Spleen (tissue), 11 donors: ENCODE results near the gene SRCIN1. TPM values are rescaled to one million over a fixed set of nuclear protein-coding genes. Genes with fewer than 3 reads are reported as not detected.

Source experiments
- DNase-seq: peaks from one replicate; pipeline ENCODE4 v3.0.0-alpha.2; 2020
- H3K27ac ChIP-seq, 8 donors: fragments of 200-600 bp; sonication (generic) in 7 of 8; 1 replicate in 4 of 8; 2 replicates in 4 of 8; pipeline versions ENCODE4 v1.5.0 to v1.8.0; 2016 to 2021; ENCODE audit warnings: inconsistent platforms in 4 of 8, mild to moderate bottlenecking in 4 of 8, moderate library complexity in 1 of 8
- H3K27me3 ChIP-seq, 7 donors: fragments of 200-600 bp; sonication (generic) in 6 of 7; replicated peaks in 1 of 7; 1 replicate in 4 of 7; 2 replicates in 3 of 7; pipeline versions ENCODE4 v1.5.0 to v1.8.0; 2016 to 2021; ENCODE audit warnings: inconsistent platforms in 3 of 7, mild to moderate bottlenecking in 1 of 7
- H3K36me3 ChIP-seq, 6 donors: fragments of 200-600 bp; sonication (generic) in 5 of 6; 1 replicate in 4 of 6; 2 replicates in 2 of 6; pipeline versions ENCODE4 v1.5.0 to v1.8.0; 2016 to 2021; ENCODE audit warnings: inconsistent platforms in 2 of 6
- H3K4me1 ChIP-seq, 6 donors: fragments of 200-600 bp; sonication (generic) in 5 of 6; 1 replicate in 3 of 6; 2 replicates in 3 of 6; pipeline versions ENCODE4 v1.5.0 to v1.8.0; 2016 to 2021; ENCODE audit warnings: inconsistent platforms in 3 of 6
- H3K4me3 ChIP-seq, 8 donors: fragments of 200-600 bp; sonication (generic) in 7 of 8; 1 replicate in 4 of 8; 2 replicates in 4 of 8; pipeline versions ENCODE4 v1.5.0 to v1.8.0; 2016 to 2021; ENCODE audit warnings: inconsistent platforms in 4 of 8, mild to moderate bottlenecking in 4 of 8, moderate library complexity in 2 of 8
- H3K9me3 ChIP-seq, 8 donors: fragments of 200-600 bp; sonication (generic) in 7 of 8; 1 replicate in 4 of 8; 2 replicates in 4 of 8; pipeline versions ENCODE4 v1.5.0 to v1.8.0; 2016 to 2021; ENCODE audit warnings: inconsistent platforms in 4 of 8
- POLR2A ChIP-seq, 3 donors: fragments of 450-650 bp; IDR thresholded peaks; one replicate each; pipeline ENCODE4 v1.5.1; 2017; ENCODE audit warnings: antibody characterized with exemption in 3 of 3, mild to moderate bottlenecking in 1 of 3
- POLR2AphosphoS5 ChIP-seq, 3 donors: sonication (generic); formaldehyde crosslinking; IDR thresholded peaks; one replicate each; pipeline ENCODE4 v1.5.1; 2017; ENCODE audit warnings: antibody characterized with exemption in 3 of 3
- WGBS, 5 donors: extraction: QIAGEN DNeasy Blood & Tissue Kit in 3 of 5; methylation state at CpG; one replicate each; pipeline versions ENCODE4 v1.1.5 to v1.1.7; 2013 to 2018; 5-methylcytosine and 5-hydroxymethylcytosine counted together
- intact Hi-C: fragments of 100-400 bp; cut with DNase I; formaldehyde crosslinking; loops from one replicate; pipeline ENCODE4 v1.15.0; 2023; ENCODE audit warnings: low total_unique reads
- polyA plus RNA-seq, 3 donors: library from polyadenylated mRNA; stranded (reverse); fragments of 200-250 nt; gene quantifications; one replicate each; pipeline ENCODE4 v1.2.1, GENCODE V29; 2013
- total RNA-seq, 7 donors: library from RNA; depleted of rRNA in 3 of 7; stranded (reverse); fragments of >200 nt in 3 of 7; fragmentation: NEBNext Ultra II Directional in 4 of 7; extraction: Animal tissue kit (Norgen Biotek cat#: 25700) in 4 of 7; gene quantifications; one replicate each; pipeline versions ENCODE4 v1.1.0 to v1.2.1, GENCODE V29; 2016 to 2021
- TF ChIP-seq, protein P1 (sequence below), 11 experiments: fragments of 200-600 bp in 7 of 11; fragments of 450-650 bp in 4 of 11; sonication (generic) in 4 of 11; IDR thresholded peaks in 8 of 11; conservative IDR thresholded peaks in 3 of 11; 1 replicate in 7 of 11; 2 replicates in 4 of 11; pipeline versions ENCODE4 v1.4.0 to v1.8.0; 2016 to 2021; ENCODE audit warnings: antibody characterized with exemption in 11 of 11, inconsistent platforms in 4 of 11, mild to moderate bottlenecking in 1 of 11
- donor health status: healthy with polysubstance abuse.
- donor health status: DM: no; HTN: no; CAD: no; lungs with moderate emphysema.
- donor health status: DM: no; HTN: no; CAD: no.
- donor health status: Bipolar disorder and iron deficiency.
- donor health status: healthy.
- donor health status: DM: no; HTN: no; CAD: no.
- donor health status: DM: yes; HTN: yes; CAD: no.

The SRCIN1 gene
- total and polyA plus RNA-seq, 10 donors, result 0.32 to 3.5 (median 1.5) TPM

- 68 to 87% (median 79%) methylated on average over 5 to 9 of the region's 9 CpGs for WGBS, 5 donors
- H3K4me1 ChIP-seq, result peaks cover 3 to 29% (median 16%) of the 10 kb centered on the region in 6 donors
- H3K36me3 ChIP-seq, result no peaks in the 10 kb centered on the region
- no peak for DNase-seq
- H3K27me3 ChIP-seq, result peaks cover 3 to 100% (median 76%) of the 10 kb centered on the region in 7 donors
- no peak for TF ChIP-seq POLR2AphosphoS5 (IDR thresholded peaks at IDR 0.05)
- TF ChIP-seq, protein P1, sequence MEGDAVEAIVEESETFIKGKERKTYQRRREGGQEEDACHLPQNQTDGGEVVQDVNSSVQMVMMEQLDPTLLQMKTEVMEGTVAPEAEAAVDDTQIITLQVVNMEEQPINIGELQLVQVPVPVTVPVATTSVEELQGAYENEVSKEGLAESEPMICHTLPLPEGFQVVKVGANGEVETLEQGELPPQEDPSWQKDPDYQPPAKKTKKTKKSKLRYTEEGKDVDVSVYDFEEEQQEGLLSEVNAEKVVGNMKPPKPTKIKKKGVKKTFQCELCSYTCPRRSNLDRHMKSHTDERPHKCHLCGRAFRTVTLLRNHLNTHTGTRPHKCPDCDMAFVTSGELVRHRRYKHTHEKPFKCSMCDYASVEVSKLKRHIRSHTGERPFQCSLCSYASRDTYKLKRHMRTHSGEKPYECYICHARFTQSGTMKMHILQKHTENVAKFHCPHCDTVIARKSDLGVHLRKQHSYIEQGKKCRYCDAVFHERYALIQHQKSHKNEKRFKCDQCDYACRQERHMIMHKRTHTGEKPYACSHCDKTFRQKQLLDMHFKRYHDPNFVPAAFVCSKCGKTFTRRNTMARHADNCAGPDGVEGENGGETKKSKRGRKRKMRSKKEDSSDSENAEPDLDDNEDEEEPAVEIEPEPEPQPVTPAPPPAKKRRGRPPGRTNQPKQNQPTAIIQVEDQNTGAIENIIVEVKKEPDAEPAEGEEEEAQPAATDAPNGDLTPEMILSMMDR (IDR thresholded peaks at IDR 0.05 in 8 of 11, conservative IDR thresholded peaks at IDR 0.05 in 3 of 11), result no peak
- TF ChIP-seq POLR2A (IDR thresholded peaks at IDR 0.05), result no peak
- no peaks in the 10 kb centered on the region for H3K9me3 ChIP-seq
- no peak overlapping the region for H3K27ac ChIP-seq
- H3K4me3 ChIP-seq, result no peak overlapping the region
- intact Hi-C loops, result loop anchor here (10.0 kb wide), 1 partner anchor 96 kb away; no protein-coding TSS in a partner anchor
Measured at GRCh38 chr17:38568845-38569510, 36.8 kb downstream of the SRCIN1 start.

- 75 to 80% (median 80%) methylated on average over 6 of the region's 6 CpGs for WGBS, 5 donors
- intact Hi-C loops, result loop anchor here (10.0 kb wide), 1 partner anchor 97 kb away; no protein-coding TSS in a partner anchor
- H3K27me3 ChIP-seq, result peaks cover 3 to 100% (median 76%) of the 10 kb centered on the region in 7 donors
Measured at GRCh38 chr17:38568274-38568673, 37.5 kb downstream of the SRCIN1 start.

GRCh38 chr17:38567350-38567749, 38.4 kb downstream of the SRCIN1 start:
- Histone ChIP-seq H3K4me3 (no peak overlapping the region), H3K9me3 (no peaks in the 10 kb centered on the region), H3K36me3 (no peaks in the 10 kb centered on the region), H3K4me1 (peaks cover 2 to 33% (median 18%) of the 10 kb centered on the region in 6 donors), H3K27me3 (peaks cover 3 to 100% (median 76%) of the 10 kb centered on the region in 7 donors), H3K27ac (no peak overlapping the region)
- intact Hi-C loops, result loop anchor here (10.0 kb wide), 1 partner anchor 97 kb away; no protein-coding TSS in a partner anchor
- no peak for DNase-seq
- TF ChIP-seq POLR2AphosphoS5 (IDR thresholded peaks at IDR 0.05) (no peak), POLR2A (IDR thresholded peaks at IDR 0.05) (no peak)
- TF ChIP-seq, protein P1 (IDR thresholded peaks at IDR 0.05 in 8 of 11, conservative IDR thresholded peaks at IDR 0.05 in 3 of 11), result no peak
- 89 to 98% (median 94%) methylated on average over 2 of the region's 2 CpGs for WGBS, 5 donors

More at GRCh38 chr17:38568274-38568673, 37.5 kb downstream of the SRCIN1 start:
- DNase-seq, result no peak
- Histone ChIP-seq H3K4me3 (no peak overlapping the region), H3K9me3 (no peaks in the 10 kb centered on the region), H3K36me3 (no peaks in the 10 kb centered on the region), H3K4me1 (peaks cover 4 to 34% (median 22%) of the 10 kb centered on the region in 6 donors), H3K27ac (no peak overlapping the region)
- TF ChIP-seq, protein P1 (IDR thresholded peaks at IDR 0.05 in 8 of 11, conservative IDR thresholded peaks at IDR 0.05 in 3 of 11), result no peak
- TF ChIP-seq POLR2A (IDR thresholded peaks at IDR 0.05) (no peak), POLR2AphosphoS5 (IDR thresholded peaks at IDR 0.05) (no peak)

DNA sequence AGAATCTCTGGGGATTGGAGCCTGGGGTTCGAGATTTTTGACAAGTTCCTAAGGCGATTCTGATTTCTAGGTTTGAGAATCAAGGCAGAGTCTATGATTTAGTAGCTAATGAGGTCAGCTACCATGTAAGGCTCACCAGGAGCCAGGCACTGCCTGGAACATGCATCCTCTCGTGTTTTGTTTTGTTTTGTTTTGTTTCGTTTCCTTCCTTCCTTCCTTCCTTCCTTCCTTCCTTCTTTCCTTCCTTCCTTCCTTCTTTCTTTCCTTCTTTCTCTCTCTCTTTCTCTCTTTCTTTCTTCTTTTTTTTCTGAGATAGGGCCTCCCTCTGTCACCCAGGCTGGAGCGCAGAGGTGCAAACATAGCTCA, 39.1 kb downstream of the SRCIN1 start:
- TF ChIP-seq POLR2AphosphoS5 (IDR thresholded peaks at IDR 0.05), result no peak
- TF ChIP-seq, protein P1 (IDR thresholded peaks at IDR 0.05 in 8 of 11, conservative IDR thresholded peaks at IDR 0.05 in 3 of 11), result no peak
- no peak for TF ChIP-seq POLR2A (IDR thresholded peaks at IDR 0.05)
- Histone ChIP-seq H3K9me3 (no peaks in the 10 kb centered on the region), H3K4me1 (peaks cover 0 to 33% (median 17%) of the 10 kb centered on the region in 6 donors), H3K36me3 (no peaks in the 10 kb centered on the region), H3K27ac (no peak overlapping the region), H3K4me3 (no peak overlapping the region), H3K27me3 (peaks cover 3 to 100% (median 76%) of the 10 kb centered on the region in 7 donors)
- DNase-seq, result no peak
- 56 to 67% (median 63%) methylated on average over 5 of the region's 5 CpGs for WGBS, 5 donors
- intact Hi-C loops, result loop anchor here (10.0 kb wide), 1 partner anchor 98 kb away; no protein-coding TSS in a partner anchor
